Tibial nerve (tissue), 4 donors: ENCODE results near the gene SCN7A. TPM values are rescaled to one million over a fixed set of nuclear protein-coding genes. Genes with fewer than 3 reads are reported as not detected.

Source experiments
- DNase-seq, 2 donors: peaks; one replicate each; pipeline ENCODE4 v3.0.0-alpha.2; 2019; ENCODE audit warnings: low spot score in 2 of 2
- H3K27ac ChIP-seq, 4 donors: fragments of 200-600 bp; sonication (generic) in 3 of 4; one replicate each; pipeline ENCODE4 v1.5.1; 2017 to 2019; ENCODE audit warnings: mild to moderate bottlenecking in 1 of 4
- H3K27me3 ChIP-seq, 2 donors: fragments of 200-600 bp; sonication (generic) in 1 of 2; one replicate each; pipeline versions ENCODE4 v1.5.1 to v1.6.0; 2017 to 2019
- H3K36me3 ChIP-seq, 3 donors: fragments of 200-600 bp; sonication (generic); one replicate each; pipeline ENCODE4 v1.5.1; 2018 to 2019
- H3K4me1 ChIP-seq, 4 donors: fragments of 200-600 bp; sonication (generic) in 3 of 4; one replicate each; pipeline ENCODE4 v1.5.1; 2017 to 2019
- H3K4me3 ChIP-seq, 4 donors: fragments of 200-600 bp; sonication (generic) in 3 of 4; one replicate each; pipeline ENCODE4 v1.5.1; 2017 to 2019; ENCODE audit warnings: mild to moderate bottlenecking in 1 of 4, moderate library complexity in 1 of 4
- H3K9me3 ChIP-seq, 4 donors: fragments of 200-600 bp; sonication (generic) in 3 of 4; one replicate each; pipeline ENCODE4 v1.5.1; 2017 to 2019
- CTCF ChIP-seq, 5 experiments: fragments of 200-600 bp in 3 of 5; fragments of 450-650 bp in 2 of 5; sonication (generic) in 3 of 5; IDR thresholded peaks; one replicate each; pipeline ENCODE4 v1.5.1; 2016 to 2019; ENCODE audit warnings: antibody characterized with exemption in 5 of 5, mild to moderate bottlenecking in 3 of 5, moderate library complexity in 2 of 5
- EP300 ChIP-seq, 2 donors: sonication (generic); formaldehyde crosslinking; IDR thresholded peaks; one replicate each; pipeline ENCODE4 v1.6.1; 2017; ENCODE audit warnings: antibody characterized with exemption in 2 of 2, mild to moderate bottlenecking in 1 of 2
- POLR2A ChIP-seq, 2 donors: fragments of 450-650 bp; IDR thresholded peaks; one replicate each; pipeline ENCODE4 v1.6.1; 2017; ENCODE audit warnings: antibody characterized with exemption in 2 of 2, mild to moderate bottlenecking in 2 of 2, moderate library complexity in 2 of 2
- WGBS, 2 donors: methylation state at CpG; one replicate each; pipeline ENCODE4 v1.1.5; 2018; 5-methylcytosine and 5-hydroxymethylcytosine counted together
- total RNA-seq, 4 donors: library from RNA; depleted of rRNA; stranded (reverse); fragments of >200 nt; gene quantifications; one replicate each; pipeline ENCODE4 v1.1.0, GENCODE V29; 2016

The SCN7A gene
- total RNA-seq, 4 donors from 2014 or later = 128 to 263 (median 149) TPM

- Histone ChIP-seq H3K4me3 (no peak overlapping the region), H3K27me3 (no peaks in the 10 kb centered on the region), H3K4me1 (peaks cover 0 to 4% (median 0%) of the 10 kb centered on the region in 4 donors), H3K9me3 (no peaks in the 10 kb centered on the region), H3K27ac (no peak overlapping the region), H3K36me3 (no peaks in the 10 kb centered on the region)
- TF ChIP-seq CTCF (IDR thresholded peaks at IDR 0.05) = no peak
- no peak for TF ChIP-seq EP300 (IDR thresholded peaks at IDR 0.05)
- DNase-seq = no peak
- 65 to 69% methylated on average over 10 of the region's 10 CpGs for WGBS, 2 donors
Measured at GRCh38 chr2:166519391-166519962, 25.4 kb upstream of the SCN7A start.

DNA sequence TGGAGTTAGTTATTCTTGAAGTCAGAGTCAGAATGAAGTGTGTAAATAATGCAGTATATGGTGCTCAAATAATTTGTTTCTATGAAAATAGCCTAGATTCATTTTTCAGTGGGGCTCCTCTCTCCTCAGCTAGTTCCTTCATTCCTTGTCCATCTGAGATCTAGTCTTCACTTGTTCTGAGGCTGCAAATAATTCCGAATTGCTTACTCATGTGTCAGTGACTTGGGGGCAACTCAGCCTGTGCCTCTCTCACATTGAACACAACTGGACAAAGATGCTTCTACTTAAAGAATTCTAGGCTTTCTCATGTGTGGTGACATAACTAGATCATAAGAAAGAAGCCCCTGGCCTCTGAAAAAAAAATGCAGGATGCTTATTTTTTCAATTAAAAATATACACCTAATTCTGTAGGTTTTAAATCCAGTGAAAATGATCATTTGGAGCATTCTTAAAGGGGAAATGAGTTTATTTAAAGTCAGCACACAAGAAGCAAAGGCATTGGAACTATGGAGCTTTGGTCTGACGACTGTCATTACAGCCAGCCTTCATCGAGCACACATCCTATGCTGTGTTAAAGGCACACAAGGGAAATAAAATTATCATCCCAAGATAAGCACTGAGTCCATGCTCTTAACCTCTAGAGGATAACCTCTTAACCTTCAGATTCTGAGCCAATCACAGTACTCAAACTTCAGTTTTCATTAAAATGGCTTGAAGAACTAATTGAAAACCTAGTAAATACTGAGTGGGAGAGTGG lies 24.8 kb upstream of the SCN7A start:
- no peak overlapping the region for H3K27ac ChIP-seq
- H3K4me3 ChIP-seq = no peak overlapping the region
- peaks cover 0 to 4% (median 0%) of the 10 kb centered on the region in 4 donors for H3K4me1 ChIP-seq
- no peak for DNase-seq
- H3K27me3 ChIP-seq = no peaks in the 10 kb centered on the region
- WGBS, 2 donors = 37 to 53% methylated on average over 3 of the region's 3 CpGs
- TF ChIP-seq CTCF (IDR thresholded peaks at IDR 0.05) = no peak
- no peak for TF ChIP-seq EP300 (IDR thresholded peaks at IDR 0.05)
- TF ChIP-seq POLR2A (IDR thresholded peaks at IDR 0.05) = no peak
- H3K36me3 ChIP-seq = no peaks in the 10 kb centered on the region
- no peaks in the 10 kb centered on the region for H3K9me3 ChIP-seq

- Histone ChIP-seq H3K27me3 (no peaks in the 10 kb centered on the region), H3K36me3 (no peaks in the 10 kb centered on the region), H3K4me3 (no peak overlapping the region), H3K4me1 (peaks cover 0 to 4% (median 0%) of the 10 kb centered on the region in 4 donors), H3K9me3 (no peaks in the 10 kb centered on the region), H3K27ac (no peak overlapping the region)
- no peak for DNase-seq
- TF ChIP-seq EP300 (IDR thresholded peaks at IDR 0.05) (no peak), CTCF (IDR thresholded peaks at IDR 0.05) (no peak), POLR2A (IDR thresholded peaks at IDR 0.05) (no peak)
Measured at GRCh38 chr2:166517533-166518061, 23.5 kb upstream of the SCN7A start.

- Histone ChIP-seq H3K36me3 (no peaks in the 10 kb centered on the region), H3K4me3 (no peak overlapping the region), H3K4me1 (peaks cover 0 to 4% (median 0%) of the 10 kb centered on the region in 4 donors), H3K27ac (no peak overlapping the region), H3K9me3 (no peaks in the 10 kb centered on the region), H3K27me3 (no peaks in the 10 kb centered on the region)
- WGBS, 2 donors = 1 to 7% methylated on average over 2 of the region's 2 CpGs
- peak in 1 of 2 donors; percentile 64 for DNase-seq
- TF ChIP-seq EP300 (IDR thresholded peaks at IDR 0.05) (no peak), CTCF (IDR thresholded peaks at IDR 0.05) (peak; percentile 40 to 67 (median 63)), POLR2A (IDR thresholded peaks at IDR 0.05) (no peak)
Measured at GRCh38 chr2:166516712-166517303, 22.8 kb upstream of the SCN7A start.

DNA sequence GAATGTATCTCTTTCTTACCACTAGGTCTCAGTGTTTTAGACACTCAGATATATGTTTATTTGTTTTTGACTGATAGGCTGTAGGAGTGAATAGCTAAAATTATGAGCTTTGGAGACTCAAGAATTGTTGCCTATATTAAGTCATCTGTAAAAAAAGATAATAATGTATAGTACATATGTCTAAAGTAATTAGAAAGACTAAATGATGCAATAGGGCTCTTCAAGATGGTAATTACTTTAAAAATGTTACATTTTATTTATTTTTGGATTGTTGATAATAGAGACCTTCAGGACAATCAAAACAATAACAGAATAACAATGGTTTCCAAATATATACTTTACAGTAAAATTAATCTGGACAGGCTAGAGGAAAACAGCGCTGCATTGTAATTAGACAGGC lies 19.9 kb upstream of the SCN7A start:
- DNase-seq = no peak
- Histone ChIP-seq H3K4me1 (peaks cover 0 to 4% (median 0%) of the 10 kb centered on the region in 4 donors), H3K4me3 (no peak overlapping the region), H3K27me3 (no peaks in the 10 kb centered on the region), H3K27ac (no peak overlapping the region), H3K36me3 (no peaks in the 10 kb centered on the region), H3K9me3 (no peaks in the 10 kb centered on the region)
- TF ChIP-seq EP300 (IDR thresholded peaks at IDR 0.05) (no peak), POLR2A (IDR thresholded peaks at IDR 0.05) (no peak), CTCF (IDR thresholded peaks at IDR 0.05) (no peak)
- 80 to 82% methylated on average over 1 of the region's 1 CpG for WGBS, 2 donors
